Urothelium cell line (cell line): ENCODE measurements around the gene PEX5L.
A peak's percentile ranks its signal among the peaks of the same experiment; 100 is the strongest.
"Not testable (repeated sequence)": the region's sequence is repeated elsewhere in the genome, so short reads cannot be mapped to it uniquely, and the experiment has no call there.

Experiments
- DNase-seq: peaks from one replicate; pipeline ENCODE4 v3.0.0; 2011; ENCODE audit warnings: low spot score, mixed read lengths
- FAIRE-seq: peaks from 2 replicates; lab custom pipeline; 2011; peaks lifted over from hg19 to GRCh38; lab: Jason Lieb, UNC

The PEX5L gene

DNA sequence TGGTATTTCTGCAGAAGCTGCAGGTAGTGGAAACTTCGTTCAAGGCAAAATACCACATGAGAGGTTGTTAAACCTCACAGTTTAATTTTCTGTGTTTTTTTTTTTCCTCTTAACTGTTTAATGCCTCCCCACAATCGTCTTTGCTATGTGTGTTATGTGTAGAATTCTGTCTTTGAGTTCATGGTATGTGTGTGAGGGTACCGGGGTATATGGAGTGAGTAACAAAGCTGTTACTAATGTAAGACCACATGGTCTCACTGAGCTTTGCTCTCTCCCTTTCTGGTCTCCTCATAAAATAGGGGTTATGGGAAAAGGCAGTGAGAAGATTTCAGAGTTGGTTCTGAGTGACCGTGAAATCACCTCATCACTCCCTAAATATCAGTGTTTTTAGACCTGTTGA, 240.3 kb downstream of the PEX5L start:
- FAIRE-seq (no peak), DNase-seq (no peak)

GRCh38 chr3:179794355-179794754, 242.4 kb downstream of the PEX5L start:
- no peak for FAIRE-seq
- DNase-seq, result no peak

DNA sequence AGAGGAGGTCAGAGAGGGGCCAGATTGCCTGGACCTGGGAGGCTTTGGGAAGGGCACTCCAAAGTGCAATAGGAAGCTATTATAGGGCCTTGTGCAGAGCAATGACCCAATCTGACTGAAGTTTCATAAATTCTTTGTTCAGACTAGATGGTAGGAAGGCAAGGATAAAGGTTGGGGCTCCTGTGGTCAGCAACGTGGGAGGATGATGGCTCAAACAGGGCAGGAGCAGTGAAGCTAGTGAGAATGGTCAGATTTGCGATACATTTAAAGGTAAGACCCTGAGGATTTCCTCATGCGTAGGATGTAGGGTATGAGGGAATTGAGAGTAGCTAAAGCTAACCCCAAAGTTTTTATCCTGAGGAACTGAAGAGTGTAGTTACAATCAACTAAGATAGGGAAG, 244.9 kb downstream of the PEX5L start:
- no peak for FAIRE-seq

GRCh38 chr3:179788996-179789395, 247.7 kb downstream of the PEX5L start:
- DNase-seq (no peak), FAIRE-seq (no peak)

More for the DNA sequence above, 244.9 kb downstream of the PEX5L start:
- no peak for DNase-seq

DNA sequence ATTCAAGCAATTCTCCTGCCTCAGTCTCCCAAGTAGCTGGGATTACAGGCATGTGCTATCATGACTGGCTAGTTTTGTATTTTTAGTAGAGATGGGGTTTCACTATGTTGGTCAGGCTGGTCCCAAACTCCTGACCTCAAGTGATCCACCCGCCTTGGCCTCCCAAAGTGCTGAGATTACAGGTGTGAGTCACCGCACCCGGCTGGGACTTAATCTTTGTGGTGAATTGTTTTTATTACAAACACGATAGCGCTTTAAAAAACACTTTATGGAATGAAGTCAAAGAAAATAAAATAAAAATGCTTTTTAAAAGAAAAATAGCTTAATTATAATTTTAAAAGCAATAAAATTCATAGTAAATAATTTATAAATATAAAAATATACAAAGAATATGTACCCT, 253.9 kb downstream of the PEX5L start:
- DNase-seq, FAIRE-seq: not testable (repeated sequence)

DNA sequence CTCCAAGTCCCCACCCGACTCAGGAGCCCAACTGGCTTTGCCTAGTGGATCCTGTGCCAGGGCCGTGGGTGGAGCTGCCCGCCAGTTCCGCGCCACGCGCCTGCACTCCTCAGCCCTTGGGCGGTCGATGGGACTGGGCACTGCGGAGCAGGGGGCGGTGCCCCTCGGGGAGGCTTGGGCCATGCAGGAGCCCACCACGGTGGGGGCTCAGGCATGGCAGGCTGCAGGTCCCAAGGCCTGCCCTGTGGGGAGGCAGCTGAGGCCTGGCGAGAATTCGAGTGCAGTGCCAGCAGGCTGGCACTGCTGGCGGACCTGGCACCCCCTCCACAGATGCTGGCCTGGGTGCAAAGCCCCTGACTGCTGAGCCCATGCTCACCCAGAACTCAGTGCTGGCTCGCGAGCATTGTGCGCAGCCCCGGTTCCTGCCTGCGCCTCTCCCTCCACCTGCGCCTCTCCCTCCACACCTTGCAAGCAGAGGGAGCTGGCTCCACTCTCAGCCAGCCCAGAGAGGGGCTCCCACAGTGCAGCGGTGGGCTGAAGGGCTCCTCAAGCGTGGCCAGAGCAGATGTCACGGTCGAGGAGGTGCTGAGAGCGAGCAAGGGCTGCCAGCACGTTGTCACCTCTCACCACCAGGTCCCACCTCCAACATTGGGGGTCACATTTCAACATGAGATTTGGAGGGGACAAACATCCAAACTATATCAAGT, 261.2 kb downstream of the PEX5L start:
- no peak for FAIRE-seq

DNA sequence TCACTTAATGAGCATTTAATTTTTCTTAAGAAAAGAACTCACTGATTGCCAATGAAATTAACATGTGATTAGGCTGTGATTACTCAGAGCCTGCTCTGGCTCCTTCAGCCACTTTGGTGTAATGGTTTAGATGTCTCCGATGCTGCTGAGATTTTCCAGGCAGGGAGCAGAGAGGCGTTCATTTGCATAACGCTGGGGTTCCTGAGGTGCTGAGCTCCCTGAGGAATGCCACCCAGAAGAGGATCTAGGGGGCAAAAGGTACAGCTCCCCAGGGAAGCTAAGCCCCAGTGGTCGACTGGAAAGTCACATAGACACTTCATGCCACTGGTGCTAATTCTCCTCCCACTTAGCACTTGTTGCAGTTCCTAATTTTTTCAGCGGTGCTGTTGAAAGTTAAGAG, 264.4 kb downstream of the PEX5L start:
- no peak for DNase-seq
- FAIRE-seq, result no peak

More for the DNA sequence above, 261.2 kb downstream of the PEX5L start:
- DNase-seq, result no peak

DNA sequence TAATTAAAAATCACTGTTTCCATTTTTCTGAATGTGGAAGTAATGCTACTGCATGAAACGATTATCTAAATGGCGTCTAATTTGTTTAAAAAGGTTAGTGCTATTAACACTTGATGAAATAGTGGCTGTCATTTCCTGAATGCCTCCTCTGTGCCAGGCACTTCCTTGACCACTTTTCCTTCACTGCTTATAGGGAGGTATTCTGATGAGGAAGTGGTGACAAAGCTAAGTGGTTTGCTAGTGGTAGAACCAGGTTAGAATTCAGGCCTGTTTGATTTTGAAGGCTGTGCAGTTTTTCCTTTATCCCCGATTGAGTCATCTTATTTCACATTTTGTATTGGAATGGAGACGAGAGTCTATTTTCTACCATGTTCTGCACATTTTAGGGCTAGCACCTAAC, 264.9 kb downstream of the PEX5L start:
- DNase-seq, result no peak

DNA sequence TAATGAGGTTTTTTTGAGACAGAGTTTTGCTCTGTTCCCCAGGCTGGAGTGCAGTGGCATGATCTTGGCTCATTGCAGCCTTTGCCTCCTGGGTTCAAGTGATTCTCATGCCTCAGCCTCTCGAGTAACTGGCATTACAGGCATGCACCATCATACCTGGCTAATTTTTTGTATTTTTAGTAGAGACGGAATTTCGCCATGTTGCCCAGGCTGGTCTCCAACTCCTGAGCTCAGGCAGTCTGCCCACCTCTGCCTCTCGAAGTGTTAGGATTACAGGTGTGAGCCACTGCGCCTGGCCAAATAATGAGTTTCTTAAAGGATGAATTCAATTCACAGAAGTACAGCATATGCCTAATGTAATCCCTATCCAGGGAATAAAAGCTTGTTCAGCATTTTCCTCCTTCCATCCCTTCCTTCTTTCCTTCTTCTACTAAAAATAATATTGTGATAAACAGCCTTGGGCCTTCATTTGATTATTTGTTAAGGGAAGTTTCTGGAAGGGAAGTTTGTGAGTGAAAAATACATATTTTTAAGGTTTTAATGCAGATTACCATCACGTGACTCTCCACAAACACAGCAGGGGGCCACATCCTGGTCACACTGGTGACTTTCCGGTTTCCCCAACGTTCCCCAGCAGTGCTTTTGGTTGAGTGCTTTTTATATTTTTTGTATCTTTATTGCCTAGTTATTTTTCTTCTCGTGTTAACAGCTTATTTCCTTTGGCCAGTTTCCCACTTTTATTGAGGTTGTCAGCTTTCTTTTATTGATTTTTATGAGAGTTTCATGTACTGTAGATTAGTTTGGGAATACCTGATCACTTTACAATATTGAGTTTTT, 267.1 kb downstream of the PEX5L start:
- DNase-seq (no peak), FAIRE-seq (no peak)

More for the DNA sequence above, 264.9 kb downstream of the PEX5L start:
- FAIRE-seq, result no peak

DNA sequence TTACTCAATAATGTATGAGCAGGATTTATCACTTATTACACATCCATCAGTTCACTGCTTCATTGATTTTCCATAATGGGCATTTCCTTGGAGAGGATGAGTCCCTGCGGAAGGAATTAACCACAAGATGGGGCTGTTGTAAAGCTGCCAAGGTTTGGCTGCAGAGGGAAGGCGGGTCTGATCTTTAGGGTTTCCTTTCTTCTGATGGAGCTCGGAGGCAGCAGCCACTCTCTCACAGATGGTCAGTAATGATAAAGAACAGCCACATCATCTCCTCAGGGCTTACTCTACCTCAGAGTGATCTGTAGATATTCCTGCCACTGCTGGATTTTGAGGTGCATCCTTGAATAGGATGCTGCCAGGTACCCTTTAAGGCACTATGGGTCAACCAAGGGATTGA, 268.7 kb downstream of the PEX5L start:
- peak; percentile 30 for DNase-seq
- no peak for FAIRE-seq

DNA sequence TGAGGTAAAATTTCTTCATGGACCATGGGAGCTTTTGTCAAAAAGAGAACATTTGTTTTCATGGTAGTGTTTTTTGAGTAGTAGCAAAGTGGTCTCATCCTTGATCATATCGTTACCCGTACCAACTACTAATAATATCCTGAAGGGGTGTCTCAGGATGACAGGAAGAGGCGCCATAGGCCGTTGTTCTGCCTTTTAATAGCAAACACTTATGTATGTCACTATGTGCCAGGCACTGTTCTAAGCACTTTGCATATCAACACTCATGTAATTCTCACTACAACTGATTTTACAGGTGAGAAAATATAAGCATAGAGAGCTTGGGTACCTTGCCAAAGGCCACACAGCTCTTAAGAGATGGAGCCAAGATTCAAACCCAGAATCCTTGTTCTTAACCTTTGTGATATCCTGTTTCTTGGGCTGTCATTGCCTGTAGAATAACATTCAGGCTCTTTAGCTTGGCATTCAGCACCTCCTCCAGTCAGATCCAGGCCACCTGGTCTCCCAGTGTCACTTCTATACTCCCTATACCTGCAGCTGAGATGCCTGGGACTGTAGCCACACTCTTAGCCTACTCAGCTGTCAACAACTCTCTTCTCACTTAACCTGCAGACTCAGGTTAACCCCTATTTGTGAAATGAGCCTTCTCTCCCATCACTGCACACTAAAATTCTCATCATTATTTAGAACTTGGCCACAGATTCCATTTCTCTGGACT, 270.2 kb downstream of the PEX5L start:
- no peak for FAIRE-seq
- no peak for DNase-seq

DNA sequence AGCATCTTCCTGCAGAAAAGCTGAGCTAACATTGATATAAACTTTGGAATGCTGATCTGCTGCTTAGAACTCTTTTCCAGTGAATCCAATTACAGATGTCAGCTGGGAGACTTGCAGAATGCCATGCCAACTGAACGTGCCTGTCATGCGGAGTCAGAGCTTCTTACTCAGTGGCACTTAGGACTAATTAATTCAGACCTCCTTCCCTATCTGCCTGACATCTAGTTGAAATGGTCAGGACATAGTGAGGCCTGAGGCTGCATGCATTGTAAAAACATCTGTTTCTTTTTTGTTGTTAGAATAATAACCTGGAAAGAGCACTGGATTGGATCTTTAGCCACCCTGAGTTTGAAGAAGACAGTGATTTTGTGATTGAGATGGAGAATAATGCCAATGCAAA, 271.3 kb downstream of the PEX5L start:
- FAIRE-seq (no peak), DNase-seq (no peak)

DNA sequence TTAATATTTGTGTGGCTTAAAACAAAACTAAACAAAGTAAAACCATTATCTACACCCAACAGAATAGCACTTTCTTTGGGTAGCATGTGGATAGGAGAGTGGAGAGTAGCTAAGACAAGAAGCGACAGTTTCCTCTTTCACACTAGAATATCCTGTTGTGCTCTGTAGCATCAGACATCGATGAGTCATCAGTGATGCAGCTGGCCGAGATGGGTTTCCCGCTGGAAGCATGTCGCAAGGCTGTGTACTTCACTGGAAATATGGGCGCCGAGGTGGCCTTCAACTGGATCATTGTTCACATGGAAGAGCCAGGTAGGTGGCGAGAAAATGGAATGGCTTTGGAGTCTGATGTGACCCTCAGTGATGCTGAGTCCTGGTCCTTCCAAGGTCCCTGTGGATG, 275.8 kb downstream of the PEX5L start:
- DNase-seq (peak; percentile 46), FAIRE-seq (no peak)

DNA sequence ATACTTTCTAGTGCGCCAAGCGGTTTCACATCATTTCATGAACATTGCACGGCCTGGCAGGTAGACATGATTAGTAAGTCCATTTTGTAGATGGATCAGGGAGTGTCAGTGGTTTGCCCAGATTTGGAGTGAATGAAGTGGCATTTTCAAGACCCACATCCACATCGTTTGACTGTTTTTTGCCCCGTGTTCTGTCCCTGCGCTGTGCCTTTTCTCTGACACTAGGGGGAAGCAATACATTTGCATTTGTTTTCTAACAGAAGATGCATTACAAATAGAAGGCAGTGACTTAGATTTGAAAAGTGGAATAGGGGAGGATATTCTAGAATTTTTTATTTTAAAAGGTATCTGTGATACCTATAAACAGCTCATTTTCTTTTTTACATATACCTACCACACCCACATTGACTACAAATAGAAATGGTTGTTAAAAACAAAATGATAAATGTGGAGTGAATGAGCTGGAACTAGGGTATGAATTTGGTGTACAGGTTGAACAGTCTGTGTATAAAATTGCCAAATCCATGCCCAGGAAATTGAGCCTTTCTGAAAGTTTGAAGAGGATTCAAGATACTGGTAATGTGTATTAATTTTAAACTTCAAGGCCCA, 285.9 kb downstream of the PEX5L start:
- FAIRE-seq (no peak), DNase-seq (peak; percentile 15)

DNA sequence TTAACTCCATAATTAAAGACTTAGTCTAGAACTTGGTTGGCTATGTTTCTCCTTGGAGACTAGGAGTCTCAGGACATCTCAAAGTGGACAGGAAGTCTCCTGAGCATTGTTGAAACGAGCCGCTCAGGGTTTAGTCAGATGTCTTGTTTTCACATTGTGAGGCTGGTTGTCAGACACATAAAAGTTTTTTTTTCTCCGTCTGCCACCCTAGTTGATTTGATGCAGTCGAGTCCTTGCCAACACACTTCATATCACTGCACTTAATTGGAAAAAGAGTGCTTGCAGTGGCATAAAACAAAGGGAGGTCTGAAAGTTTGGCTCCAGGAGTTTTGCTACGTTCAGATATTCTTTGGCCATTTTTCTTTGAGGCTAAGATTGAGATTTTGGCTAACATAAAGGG, 291.0 kb downstream of the PEX5L start:
- DNase-seq (no peak), FAIRE-seq (no peak)

DNA sequence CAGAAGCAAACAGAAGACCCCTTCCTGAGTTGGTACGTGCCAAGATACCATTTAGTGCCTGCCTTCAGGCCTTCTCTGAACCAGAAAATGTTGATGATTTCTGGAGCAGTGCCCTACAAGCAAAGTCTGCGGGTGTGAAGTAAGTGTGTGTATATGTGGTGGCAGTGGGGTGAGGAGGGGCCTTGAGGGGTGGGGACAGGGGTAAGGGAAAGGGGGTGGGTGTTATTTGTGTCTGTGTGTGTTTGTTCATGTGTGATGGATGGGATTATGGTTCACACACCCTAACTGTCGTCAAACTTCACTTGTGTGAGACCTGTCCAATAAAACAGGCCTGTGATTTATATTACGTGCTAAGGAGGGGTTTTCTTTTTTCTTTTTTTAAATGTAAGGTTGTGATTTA, 291.7 kb downstream of the PEX5L start:
- FAIRE-seq, result no peak
- no peak for DNase-seq
